ENCODE results near the gene MICAL2.
A peak's percentile ranks its signal among the peaks of the same experiment; 100 is the strongest.

GRCh38 chr11:12086271-12087074, 23.9 kb upstream of the MICAL2 start:
- TF ChIP-seq CTCF (IDR thresholded peaks at IDR 0.05) (no peak), POLR2A (IDR thresholded peaks at IDR 0.05) (peak in 1 of 2 donors; percentile 20)

All from thyroid gland (tissue), 4 donors.